Measurements from ENCODE around the gene FGF2.
"Not testable (repeated sequence)": the region's sequence is repeated elsewhere in the genome, so short reads cannot be mapped to it uniquely, and the experiment has no call there.

GRCh38 chr4:122849789-122850188 is 23.2 kb downstream of the FGF2 start:
- not testable (repeated sequence) for TF ChIP-seq CTCF (conservative IDR thresholded peaks at IDR 0.05); EZH2 (IDR thresholded peaks at IDR 0.05; ENCODE audit: low read depth)

Data from PC-9 (cell line).